HG02973 (cell line): ENCODE data around the gene WDTC1.

Experiments
- ATAC-seq: cut with Tn5 transposase; IDR thresholded peaks from one replicate; pipeline ENCODE4 v1.9.1; 2021; ENCODE audit warnings: moderate library complexity; ENCODE audit not compliant: unreplicated experiment

The WDTC1 gene

GRCh38 chr1:27332536-27333281 is 98.3 kb downstream of the WDTC1 start:
- no peak for ATAC-seq

- no peak for ATAC-seq
These were observed 99.4 kb downstream of the WDTC1 start for GRCh38 chr1:27333717-27334279.

DNA sequence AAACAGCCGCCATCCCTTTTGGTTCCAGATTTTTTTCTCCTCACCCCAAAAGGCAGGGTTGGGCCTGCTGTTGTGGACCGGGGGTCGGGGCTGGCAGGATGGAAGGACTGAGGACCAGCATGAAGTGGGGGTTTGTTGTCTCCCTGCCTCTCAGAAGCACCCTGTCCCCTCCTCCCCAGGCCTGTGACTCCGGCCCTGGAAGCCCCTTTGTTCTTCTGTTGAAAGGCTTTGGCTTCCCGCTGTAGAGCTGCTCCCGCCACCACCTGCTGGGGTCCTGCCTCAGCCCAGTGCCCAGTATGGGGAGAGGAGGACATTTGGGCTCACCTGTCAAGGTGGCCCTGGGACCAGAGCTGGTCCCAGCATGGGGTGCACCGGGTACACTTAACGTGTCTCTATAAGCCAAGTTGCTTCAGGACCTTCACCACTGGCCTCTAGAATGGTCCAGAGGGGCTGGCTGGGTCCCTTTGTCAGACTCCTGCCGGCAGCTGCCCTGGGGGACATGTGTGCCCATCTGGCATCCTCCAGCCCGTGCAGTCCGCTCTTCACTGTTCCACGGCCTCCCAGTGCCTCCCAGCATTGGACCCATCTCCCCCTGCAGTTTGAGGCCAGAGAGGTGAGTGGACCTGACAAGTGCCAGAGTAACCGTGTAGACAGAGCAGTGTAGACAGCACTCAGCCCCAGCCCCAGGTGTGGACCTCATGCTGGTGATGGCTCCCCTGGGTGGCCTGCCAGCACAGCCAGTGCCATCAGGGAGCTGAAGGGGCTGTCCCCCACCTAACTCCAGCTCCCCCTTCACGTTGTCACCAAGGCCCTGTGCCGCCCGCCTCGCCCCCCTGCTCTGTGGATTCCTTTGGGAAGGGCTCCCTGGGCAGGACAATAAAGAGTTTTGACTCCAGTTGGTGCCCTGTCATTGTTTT is 101.3 kb downstream of the WDTC1 start:
- no peak for ATAC-seq

DNA sequence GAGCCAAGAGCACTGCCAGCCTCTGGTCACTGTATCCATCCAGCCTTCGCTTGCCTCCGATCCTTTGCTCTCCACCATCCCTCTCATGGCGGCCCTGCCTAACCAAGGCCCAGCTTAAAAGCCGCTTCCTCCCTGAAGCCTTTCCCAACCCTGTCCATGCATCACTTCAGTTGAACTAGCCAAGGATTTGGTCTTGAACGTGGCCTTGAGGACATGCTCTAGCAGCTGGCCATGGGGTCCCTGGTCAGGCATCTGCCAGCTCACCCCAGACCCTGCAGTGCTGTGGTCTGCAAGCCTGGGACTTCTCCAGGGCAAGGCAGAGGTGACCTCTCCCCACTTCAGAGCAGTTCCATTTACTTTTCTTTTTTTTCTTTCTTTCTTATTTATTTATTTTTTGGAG is 102.3 kb downstream of the WDTC1 start:
- no peak for ATAC-seq

DNA sequence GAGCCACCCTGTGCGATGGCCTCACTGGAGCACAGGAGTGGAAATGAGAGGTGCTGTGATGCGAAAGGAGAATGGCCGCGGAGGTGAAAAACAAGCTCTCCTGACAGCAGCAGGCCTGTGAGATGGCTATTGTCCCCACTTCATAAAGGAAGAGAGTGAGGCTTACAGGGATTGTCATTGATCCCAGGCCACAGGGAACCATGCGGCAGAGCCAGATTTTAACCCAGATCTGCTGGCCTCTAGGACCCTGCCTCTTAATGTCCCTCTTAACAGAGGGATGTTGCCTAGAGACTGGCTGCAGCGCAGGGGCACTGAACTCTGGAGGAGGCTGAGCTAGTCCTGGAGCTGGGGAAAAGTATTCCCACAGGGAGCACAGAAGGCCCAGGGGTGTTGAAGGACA is 104.3 kb downstream of the WDTC1 start:
- no peak for ATAC-seq

DNA sequence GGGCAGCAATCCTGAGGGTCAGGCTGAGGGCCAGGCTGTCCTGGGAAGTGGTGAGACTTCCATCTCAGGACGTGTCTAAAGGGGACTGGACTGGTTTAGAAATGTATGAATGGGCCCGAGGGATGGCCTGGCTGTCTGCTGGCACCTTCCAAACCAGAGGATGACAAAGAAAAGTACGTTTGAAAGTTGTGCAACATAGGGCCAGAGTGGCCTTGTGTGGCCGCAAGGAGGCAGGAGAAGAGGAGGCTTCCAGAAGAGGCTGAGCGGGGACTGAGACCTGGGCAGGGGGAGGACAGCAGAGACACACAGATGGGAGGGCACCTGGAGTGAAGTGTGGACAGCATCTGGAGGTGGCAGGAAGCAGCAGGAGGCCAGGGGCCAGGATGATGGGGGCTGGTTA is 104.8 kb downstream of the WDTC1 start:
- no peak for ATAC-seq

- ATAC-seq, result no peak
These were observed 107.3 kb downstream of the WDTC1 start, which contains the start of gene SYTL1 for GRCh38 chr1:27341525-27342252. SYTL1 (plus strand) TSS chr1:27342022; CDS start chr1:27345335, 3,313 bp downstream.

DNA sequence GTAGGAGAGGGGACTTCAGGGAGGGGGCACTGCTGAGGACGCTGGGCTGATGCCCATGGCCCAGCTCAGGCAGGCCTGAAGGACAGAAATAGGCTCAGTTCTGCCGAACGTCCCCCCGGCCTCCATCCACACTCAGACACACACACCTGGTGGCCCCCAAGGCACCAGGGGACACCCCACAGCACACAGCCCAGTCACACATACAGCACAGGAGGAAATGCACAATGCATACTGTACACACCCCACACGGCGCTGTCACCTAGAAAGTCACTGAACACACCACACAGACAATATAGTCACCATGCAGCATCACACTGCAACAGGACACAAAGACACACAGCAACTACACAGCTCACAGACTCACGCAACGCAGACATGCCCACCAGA is 108.0 kb downstream of the WDTC1 start:
- no peak for ATAC-seq

DNA sequence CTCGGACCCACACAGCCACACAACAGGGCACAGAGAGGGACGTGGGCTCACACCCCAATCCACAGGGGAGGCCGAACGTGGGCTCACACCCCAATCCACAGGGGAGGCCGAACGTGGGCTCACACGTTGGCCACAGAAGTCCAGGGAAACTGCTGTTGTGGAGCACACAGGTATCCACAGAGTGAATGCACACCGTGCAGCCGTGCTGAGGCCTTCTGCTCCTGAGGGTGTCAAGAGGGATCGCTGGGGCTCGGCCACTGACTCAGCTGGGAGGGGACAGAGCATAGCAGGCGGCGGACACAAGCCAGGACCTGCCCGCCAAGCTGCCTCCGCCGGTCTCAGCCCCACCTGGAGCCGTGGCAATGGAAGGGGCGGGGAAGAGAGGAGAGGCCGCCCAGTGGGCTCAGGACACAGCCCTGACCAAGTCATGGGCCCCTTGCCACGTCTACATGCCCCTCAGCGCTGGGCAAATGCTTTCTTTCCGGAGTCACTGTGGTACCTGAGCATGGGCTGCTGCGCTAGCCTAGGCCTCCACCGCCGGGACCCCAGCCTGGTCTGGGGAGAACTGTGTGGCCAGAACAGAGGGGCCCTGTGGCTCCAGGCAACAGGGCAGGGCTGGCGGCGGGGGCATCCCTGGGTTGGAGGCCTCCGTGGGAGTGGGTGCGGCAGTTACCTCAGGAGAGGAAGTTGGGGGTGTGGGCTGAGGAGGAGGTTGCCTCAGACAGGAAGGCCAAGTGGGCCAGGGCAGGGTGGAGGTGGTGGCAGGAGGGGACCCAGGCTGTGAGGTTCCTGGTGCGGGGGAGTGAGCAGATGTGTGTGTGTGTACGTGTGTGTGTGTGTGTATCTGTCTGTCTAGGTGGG is 108.6 kb downstream of the WDTC1 start:
- ATAC-seq, result no peak

DNA sequence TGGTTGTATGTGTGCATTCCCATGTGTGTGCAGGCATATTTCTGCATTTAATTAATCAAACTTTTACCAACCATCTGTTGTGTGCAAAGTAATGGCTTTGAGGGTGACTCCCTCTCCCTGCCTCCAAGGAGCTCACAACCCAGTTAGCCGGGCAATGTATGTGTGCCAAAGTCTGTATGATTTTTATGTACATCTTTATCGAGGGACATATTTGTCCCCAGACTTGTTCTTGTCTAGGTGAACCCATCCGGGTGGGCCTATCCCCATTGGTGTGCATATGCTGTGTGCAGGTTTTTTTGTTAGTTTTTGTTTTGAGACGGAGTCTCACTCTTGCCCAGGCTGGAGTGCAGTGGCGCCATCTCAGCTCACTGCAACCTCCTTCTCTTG is 109.2 kb downstream of the WDTC1 start:
- no peak for ATAC-seq

- no peak for ATAC-seq
These were observed 110.8 kb downstream of the WDTC1 start for GRCh38 chr1:27345272-27345671.

DNA sequence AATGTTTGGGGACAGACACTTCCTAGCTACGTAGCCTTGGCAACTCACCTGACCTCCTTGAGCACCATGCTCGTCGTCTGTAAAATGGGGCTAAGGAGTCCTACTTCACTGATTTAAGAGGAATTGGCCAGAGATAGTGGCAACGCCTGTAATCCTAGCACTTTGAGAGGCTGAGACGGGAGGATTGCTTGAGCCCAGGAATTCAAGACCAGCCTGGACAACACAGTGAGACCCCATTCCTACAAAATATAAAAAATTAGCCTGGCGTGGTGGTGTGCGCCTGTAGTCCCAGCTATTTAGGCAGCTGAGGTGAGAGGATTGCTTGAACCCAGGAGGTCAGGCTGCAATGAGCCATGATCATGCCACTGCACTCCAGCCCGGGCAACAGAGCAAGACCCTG is 111.9 kb downstream of the WDTC1 start:
- no peak for ATAC-seq

GRCh38 chr1:27346991-27347624 is 112.7 kb downstream of the WDTC1 start:
- no peak for ATAC-seq

GRCh38 chr1:27348861-27349783 is 114.7 kb downstream of the WDTC1 start:
- ATAC-seq, result no peak

GRCh38 chr1:27349784-27350662 is 115.6 kb downstream of the WDTC1 start:
- ATAC-seq, result no peak

DNA sequence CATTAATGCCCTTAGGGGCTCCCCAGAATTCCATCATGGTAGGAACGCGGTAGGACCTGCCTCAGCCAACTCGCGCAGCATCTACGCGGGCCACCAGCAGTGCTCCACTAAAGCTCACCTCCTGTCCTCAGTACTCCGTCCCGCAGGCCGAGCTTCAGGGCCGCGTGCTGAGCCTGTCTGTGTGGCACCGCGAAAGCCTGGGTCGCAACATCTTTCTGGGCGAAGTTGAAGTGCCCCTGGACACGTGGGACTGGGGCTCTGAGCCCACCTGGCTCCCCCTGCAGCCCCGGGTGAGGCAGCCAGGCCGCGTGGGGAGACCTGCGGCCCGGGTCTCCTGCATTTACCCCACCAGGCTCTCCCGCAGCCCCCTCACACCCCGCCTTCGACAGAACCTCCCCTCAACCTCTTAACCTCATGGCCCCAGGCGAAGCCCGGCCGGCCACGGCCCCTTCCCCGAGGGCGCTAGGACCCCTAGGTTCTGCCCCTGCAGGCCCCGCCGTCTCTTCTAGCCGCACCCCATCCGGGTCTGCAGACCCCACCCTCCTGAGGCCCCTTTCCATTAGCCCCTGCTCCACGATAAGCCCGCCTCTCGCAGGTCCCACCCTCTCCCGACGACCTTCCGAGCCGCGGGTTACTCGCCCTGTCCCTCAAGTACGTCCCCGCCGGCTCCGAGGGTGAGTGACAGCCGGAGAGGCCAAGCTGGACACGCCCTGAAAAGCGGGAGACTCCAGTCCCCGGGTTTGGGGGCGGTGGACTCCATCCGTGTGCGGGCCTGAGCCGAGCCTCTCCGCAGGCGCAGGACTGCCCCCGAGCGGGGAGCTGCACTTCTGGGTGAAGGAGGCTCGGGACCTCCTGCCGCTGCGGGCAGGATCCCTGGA is 116.5 kb downstream of the WDTC1 start:
- ATAC-seq, result no peak
